Psoas muscle (tissue), 8 donors: ENCODE data around the gene KCTD2. TPM values are rescaled to one million over a fixed set of nuclear protein-coding genes. Genes with fewer than 3 reads are reported as not detected.

Experiments
- ATAC-seq, 4 donors: fragments of 200-7000 bp; cut with Tn5 transposase; one replicate each; pipeline ENCODE4 v1.9.1; 2020; ENCODE audit warnings: moderate library complexity in 3 of 4, mild to moderate bottlenecking in 2 of 4
- DNase-seq, 2 donors: peaks; one replicate each; pipeline ENCODE4 v3.0.0-alpha.2; 2020
- H3K27ac ChIP-seq: fragments of 200-600 bp; one replicate; pipeline ENCODE4 v1.8.0; 2022
- H3K27me3 ChIP-seq, 3 donors: fragments of 200-600 bp in 1 of 3; one replicate each; pipeline versions ENCODE4 v1.6.1 to v1.8.0; 2013 to 2022; ENCODE audit warnings: low read length in 2 of 3, mild to moderate bottlenecking in 2 of 3, moderate library complexity in 1 of 3; ENCODE audit not compliant: insufficient read depth in 3 of 3
- H3K36me3 ChIP-seq, 2 donors: fragments of 200-600 bp in 1 of 2; one replicate each; pipeline versions ENCODE4 v1.6.1 to v1.8.0; 2013 to 2022; ENCODE audit warnings: low read depth in 1 of 2, mild to moderate bottlenecking in 1 of 2, moderate library complexity in 1 of 2; ENCODE audit not compliant: insufficient read depth in 1 of 2
- H3K4me1 ChIP-seq: fragments of 200-600 bp; one replicate; pipeline ENCODE4 v1.8.0; 2022
- H3K4me3 ChIP-seq: fragments of 200-600 bp; one replicate; pipeline ENCODE4 v1.8.0; 2022; ENCODE audit warnings: mild to moderate bottlenecking
- H3K9me3 ChIP-seq: fragments of 200-600 bp; one replicate; pipeline ENCODE4 v1.8.0; 2022
- CTCF ChIP-seq: fragments of 200-600 bp; IDR thresholded peaks from one replicate; pipeline ENCODE4 v1.8.0; 2022; ENCODE audit warnings: antibody characterized with exemption
- WGBS, 3 donors: extraction: QIAGEN DNeasy Blood & Tissue Kit; methylation state at CpG; one replicate each; pipeline versions ENCODE4 v1.1.6 to v1.1.7; 2013; 5-methylcytosine and 5-hydroxymethylcytosine counted together
- intact Hi-C, 2 donors: fragments of 100-400 bp; cut with DNase I; formaldehyde crosslinking; loops; one replicate each; pipeline versions ENCODE4 v1.11.0 to v1.14.2; 2022
- polyA plus RNA-seq, 3 donors: library from polyadenylated mRNA; stranded (reverse); fragments of 200-250 nt; gene quantifications; one replicate each; pipeline ENCODE4 v1.2.3, GENCODE V29; 2013
- total RNA-seq, 4 donors: library from RNA; stranded (reverse); fragmentation: NEBNext Ultra II Directional in 2 of 4; extraction: Animal tissue kit (Norgen Biotek cat#: 25700) in 2 of 4; gene quantifications; one replicate each; pipeline versions ENCODE4 v1.2.1 to v1.2.4, GENCODE V29; 2021 to 2023
- donor health status: healthy with polysubstance abuse.
- donor health status: DM: no; HTN: no; CAD: no; lungs with moderate emphysema.
- donor health status: Bipolar disorder and iron deficiency.
- donor health status: healthy.
- donor health status: DM: yes; HTN: yes; CAD: no.
- donor health status: DM: no; HTN: no; CAD: no.
- donor health status: DM: no; HTN: no; CAD: no.
- donor health status: DM: yes; HTN: yes; CAD: no.

Gene KCTD2
- total and polyA plus RNA-seq, 7 donors: 26.9 to 71.2 (median 34.5) TPM

DNA sequence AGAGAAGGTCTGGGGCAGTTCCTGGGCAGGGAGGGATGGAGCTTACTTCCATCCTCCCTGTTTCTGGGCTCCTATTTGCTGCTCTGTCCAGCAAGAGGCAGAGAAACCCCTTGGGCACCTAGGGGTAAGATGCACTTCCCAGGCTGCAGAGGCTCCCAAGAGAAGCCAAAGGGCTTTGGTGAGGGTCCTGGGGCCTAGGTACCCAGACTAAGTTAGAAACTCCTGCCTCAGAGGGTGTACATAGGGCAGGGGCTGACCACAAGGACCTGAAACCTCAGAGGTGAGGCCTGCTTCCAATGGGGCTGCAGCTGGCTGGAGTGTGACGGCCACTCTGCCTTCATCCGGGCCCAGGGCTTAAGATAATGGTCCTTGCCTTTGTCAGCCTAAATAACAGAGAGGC is 61.2 kb downstream of the KCTD2 start:
- Histone ChIP-seq H3K36me3 (peaks cover 0 to 12% of the 10 kb centered on the region in 2 donors), H3K27ac (no peak overlapping the region), H3K4me3 (no peak overlapping the region), H3K9me3 (no peaks in the 10 kb centered on the region), H3K4me1 (peaks cover 3% of the 10 kb centered on the region), H3K27me3 (no peaks in the 10 kb centered on the region)
- 68 to 82% (median 75%) methylated on average over 2 of the region's 2 CpGs for WGBS, 3 donors
- ATAC-seq (no peak), DNase-seq (no peak)
- no peak for TF ChIP-seq CTCF
- intact Hi-C loops: loop anchor here in 1 of 2 donors (10.0 kb wide), 1 partner anchor 143 kb away; no protein-coding TSS in a partner anchor

DNA sequence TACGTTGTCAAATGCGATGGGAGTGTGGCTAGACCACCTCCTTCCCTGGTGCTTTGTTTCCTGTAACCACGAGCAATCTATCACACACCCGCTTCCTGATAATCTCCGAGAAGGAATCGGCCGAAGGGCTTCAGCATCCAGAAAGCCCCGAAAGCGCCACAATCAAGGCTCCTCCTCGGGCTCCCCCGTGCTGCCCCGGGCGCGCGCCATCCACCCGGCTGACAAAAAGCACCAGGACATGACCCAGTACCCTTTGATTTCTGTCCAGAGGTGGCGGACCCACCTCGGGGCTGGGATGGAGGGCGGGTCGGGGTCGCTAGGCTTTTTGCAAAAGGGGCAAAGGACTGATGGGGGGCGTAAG is 62.0 kb downstream of the KCTD2 start:
- Histone ChIP-seq H3K27me3 (no peaks in the 10 kb centered on the region), H3K4me3 (peak overlapping the region; percentile 88), H3K4me1 (peaks cover 7% of the 10 kb centered on the region), H3K27ac (no peak overlapping the region), H3K36me3 (peaks cover 0 to 9% of the 10 kb centered on the region in 2 donors), H3K9me3 (no peaks in the 10 kb centered on the region)
- intact Hi-C loops: loop anchor here in 1 of 2 donors (10.0 kb wide), 1 partner anchor 144 kb away; no protein-coding TSS in a partner anchor
- no peak for TF ChIP-seq CTCF
- 14 to 20% (median 17%) methylated on average over 21 to 22 of the region's 22 CpGs for WGBS, 3 donors
- DNase-seq (no peak), ATAC-seq (peak in 1 of 4 donors; percentile 1)

- 1% methylated on average over 40 to 68 of the region's 68 CpGs for WGBS, 3 donors
- Histone ChIP-seq H3K4me3 (peak within 1 kb of the TSS; percentile 88), H3K27me3 (no peaks in the 10 kb centered on the region), H3K9me3 (no peaks in the 10 kb centered on the region), H3K4me1 (peaks cover 7% of the 10 kb centered on the region), H3K36me3 (peaks cover 0 to 4% of the 10 kb centered on the region in 2 donors), H3K27ac (peak within 1 kb of the TSS; percentile 74)
- DNase-seq: peak; percentile 88 to 96
- TF ChIP-seq CTCF: no peak
- ATAC-seq: peak; percentile 86 to 90 (median 88)
- intact Hi-C loops: loop anchor here (5.0 to 10.0 kb wide), 3 partner anchors 68 to 145 kb away; no protein-coding TSS in a partner anchor
These were observed 62.6 kb downstream of the KCTD2 start, which contains the start of gene ARMC7 for GRCh38 chr17:75109407-75110233. TSS of gene ARMC7 (plus strand) at chr17:75109969. CDS start at chr17:75110289, 320 bp downstream.

GRCh38 chr17:75110234-75110937 is 63.4 kb downstream of the KCTD2 start:
- ATAC-seq (peak in 3 of 4 donors; percentile 6 to 25 (median 9)), DNase-seq (peak in 1 of 2 donors; percentile 58)
- Histone ChIP-seq H3K9me3 (no peaks in the 10 kb centered on the region), H3K36me3 (no peaks in the 10 kb centered on the region), H3K4me3 (peak overlapping the region; percentile 88), H3K27me3 (no peaks in the 10 kb centered on the region), H3K4me1 (peaks cover 7% of the 10 kb centered on the region), H3K27ac (peak overlapping the region; percentile 74)
- intact Hi-C loops: loop anchor here in 1 of 2 donors (5.0 kb wide), 2 partner anchors 67 to 92 kb away; no protein-coding TSS in a partner anchor
- WGBS, 3 donors: 23 to 25% (median 24%) methylated on average over 39 to 40 of the region's 40 CpGs
- no peak for TF ChIP-seq CTCF
